HT1080 (cell line): Measurements from ENCODE around the gene SPATA25. TPM values are rescaled to one million over a fixed set of nuclear protein-coding genes. Genes with fewer than 3 reads are reported as not detected.

ENCODE experiments used
- DNase-seq: peaks from one replicate; pipeline ENCODE4 v3.0.0-alpha.2; 2015; ENCODE audit warnings: low read depth
- total RNA-seq: library from RNA; depleted of rRNA; stranded (reverse); fragments of >200 nt; shearing (Covaris generic); gene quantifications from 2 replicates; pipeline ENCODE4 v1.2.3, GENCODE V29; 2014

Gene SPATA25
- total RNA-seq, 1 experiment from 2014 or later = 0.34 TPM

- DNase-seq = no peak
Measured at GRCh38 chr20:45867136-45867818, 20.1 kb downstream of the SPATA25 start.

- DNase-seq = no peak
Measured at GRCh38 chr20:45866454-45866853, 21.0 kb downstream of the SPATA25 start.

GRCh38 chr20:45863543-45864470 is 23.6 kb downstream of the SPATA25 start:
- DNase-seq = no peak

- DNase-seq = peak; percentile 17
Measured at GRCh38 chr20:45861221-45862075, 26.0 kb downstream of the SPATA25 start.

- peak; percentile 25 for DNase-seq
Measured at GRCh38 chr20:45860560-45861220, 26.7 kb downstream of the SPATA25 start.

GRCh38 chr20:45859916-45860315 is 27.5 kb downstream of the SPATA25 start:
- DNase-seq = no peak

GRCh38 chr20:45857882-45858216 is 29.6 kb downstream of the SPATA25 start:
- DNase-seq = no peak

GRCh38 chr20:45857114-45857881 is 30.1 kb downstream of the SPATA25 start, which contains the start of the genes ACOT8 and ZSWIM3:
ACOT8 (minus strand) TSS chr20:45857392; CDS start chr20:45857315, 77 bp downstream.
ZSWIM3 (plus strand) TSS chr20:45857614; CDS start chr20:45857826, 212 bp downstream.
- peak; percentile 99 for DNase-seq

- DNase-seq = no peak
Measured at GRCh38 chr20:45853484-45853883, 33.9 kb downstream of the SPATA25 start.

- DNase-seq = no peak
Measured at GRCh38 chr20:45852326-45852725, 35.1 kb downstream of the SPATA25 start.

GRCh38 chr20:45851501-45851900 is 35.9 kb downstream of the SPATA25 start:
- DNase-seq = no peak

- DNase-seq = no peak
Measured at GRCh38 chr20:45850926-45851325, 36.5 kb downstream of the SPATA25 start.

- no peak for DNase-seq
Measured at GRCh38 chr20:45850238-45850637, 37.2 kb downstream of the SPATA25 start.

- DNase-seq = no peak
Measured at GRCh38 chr20:45848969-45849582, 38.3 kb downstream of the SPATA25 start.

- no peak for DNase-seq
Measured at GRCh38 chr20:45848421-45848820, 39.0 kb downstream of the SPATA25 start.

GRCh38 chr20:45845452-45845851 is 42.0 kb downstream of the SPATA25 start:
- no peak for DNase-seq

GRCh38 chr20:45843506-45843905 is 43.9 kb downstream of the SPATA25 start:
- no peak for DNase-seq

GRCh38 chr20:45842169-45842812 is 45.1 kb downstream of the SPATA25 start:
- DNase-seq = no peak
